Measurements from ENCODE around the gene FRAS1. TPM values are rescaled to one million over a fixed set of nuclear protein-coding genes. Genes with fewer than 3 reads are reported as not detected.

Gene FRAS1
- polyA plus RNA-seq, 2 of the 4 experiments (the other 2 are of a cell fraction) = 2.3 to 5.8 TPM

DNA sequence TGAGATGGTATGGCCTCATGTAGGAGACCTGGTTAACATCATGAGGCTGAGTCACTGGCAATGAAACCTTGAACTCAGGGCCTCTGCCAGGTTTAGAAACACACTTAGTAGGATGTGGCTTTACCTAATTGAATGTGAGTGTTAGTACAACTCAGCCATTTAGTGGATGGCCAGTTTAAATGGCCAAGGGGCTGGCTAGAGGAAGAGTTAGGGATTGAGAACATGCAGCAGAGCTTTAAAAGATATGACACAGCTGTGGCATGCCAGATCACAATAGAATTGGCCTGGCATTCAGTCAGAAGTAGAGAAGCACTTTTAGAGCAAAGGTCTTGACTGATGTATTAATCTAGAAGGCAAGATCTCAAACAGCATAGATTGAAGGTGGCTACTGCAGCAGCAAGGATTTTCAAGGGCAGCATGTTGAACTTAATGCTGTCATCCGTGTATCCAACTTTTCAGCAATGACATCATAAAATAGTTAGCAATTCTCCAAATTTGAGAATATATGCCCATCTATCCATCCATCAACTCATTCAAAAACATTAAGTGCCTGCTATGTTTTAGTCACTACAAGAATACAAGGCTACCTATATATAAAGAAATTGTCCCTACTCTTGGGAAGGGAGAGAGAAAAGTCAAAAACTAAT, 170.4 kb downstream of the FRAS1 start:
- ChIA-PET CTCF (no interaction called here), POLR2A (no interaction called here)
- no peaks in the 10 kb centered on the region for H3K4me1 ChIP-seq
- DNase-seq (ENCODE audit: low read depth in 1 of 2, low spot score in 1 of 2) (no peak), FAIRE-seq (no peak), ATAC-seq (no peak)
- no peaks in the 10 kb centered on the region for H3K9me3 ChIP-seq
- no peak overlapping the region for H3K4me3 ChIP-seq
- TF ChIP-seq, protein P1, sequence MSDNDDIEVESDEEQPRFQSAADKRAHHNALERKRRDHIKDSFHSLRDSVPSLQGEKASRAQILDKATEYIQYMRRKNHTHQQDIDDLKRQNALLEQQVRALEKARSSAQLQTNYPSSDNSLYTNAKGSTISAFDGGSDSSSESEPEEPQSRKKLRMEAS (IDR thresholded peaks at IDR 0.05) = no peak
- TF ChIP-seq KDM1A (IDR thresholded peaks at IDR 0.05; ENCODE audit: low read depth) (no peak), RNF2 (IDR thresholded peaks at IDR 0.05; ENCODE audit: borderline replicate concordance, low read depth) (no peak), HEYL (CRISPR knock-in tag; IDR thresholded peaks at IDR 0.05) (no peak), JUNB (IDR thresholded peaks at IDR 0.05) (no peak), CBX8 (IDR thresholded peaks at IDR 0.05) (no peak), GATA3 (IDR thresholded peaks at IDR 0.05; ENCODE audit: borderline replicate concordance) (no peak)
- TF ChIP-seq, protein P2, sequence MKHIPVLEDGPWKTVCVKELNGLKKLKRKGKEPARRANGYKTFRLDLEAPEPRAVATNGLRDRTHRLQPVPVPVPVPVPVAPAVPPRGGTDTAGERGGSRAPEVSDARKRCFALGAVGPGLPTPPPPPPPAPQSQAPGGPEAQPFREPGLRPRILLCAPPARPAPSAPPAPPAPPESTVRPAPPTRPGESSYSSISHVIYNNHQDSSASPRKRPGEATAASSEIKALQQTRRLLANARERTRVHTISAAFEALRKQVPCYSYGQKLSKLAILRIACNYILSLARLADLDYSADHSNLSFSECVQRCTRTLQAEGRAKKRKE (CRISPR knock-in tag; IDR thresholded peaks at IDR 0.05; ENCODE audit: low read depth) = no peak
- TF ChIP-seq, protein P3, sequence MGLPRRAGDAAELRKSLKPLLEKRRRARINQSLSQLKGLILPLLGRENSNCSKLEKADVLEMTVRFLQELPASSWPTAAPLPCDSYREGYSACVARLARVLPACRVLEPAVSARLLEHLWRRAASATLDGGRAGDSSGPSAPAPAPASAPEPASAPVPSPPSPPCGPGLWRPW (IDR thresholded peaks at IDR 0.05) = no peak
- H3K27ac ChIP-seq = no peak overlapping the region
- no peak overlapping the region for H3K4me2 ChIP-seq
- 95% methylated on average over 1 of the region's 1 CpG for WGBS (ENCODE audit: missing lambda C conversion rate)

DNA sequence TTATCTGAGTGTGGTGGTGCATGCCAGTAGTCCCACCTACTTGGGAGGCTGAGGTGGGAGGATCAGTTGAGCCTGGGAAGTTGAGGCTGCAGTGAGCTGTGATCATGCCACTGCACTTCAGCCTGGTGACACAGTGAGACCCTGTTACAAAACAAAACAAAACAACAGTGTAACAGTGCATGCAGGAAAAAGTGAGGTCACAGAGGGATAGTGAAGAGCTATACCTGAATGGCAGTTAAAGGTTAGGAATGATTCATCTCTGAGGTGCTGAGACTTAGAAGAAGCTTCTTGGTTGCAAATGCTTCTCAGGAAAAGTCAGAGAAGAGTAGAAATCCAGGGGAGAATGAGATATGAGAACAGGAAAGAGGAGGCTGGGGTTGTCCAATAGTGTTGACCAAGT, 178.7 kb downstream of the FRAS1 start:
- Histone ChIP-seq H3K4me2 (no peak overlapping the region), H3K9me3 (no peaks in the 10 kb centered on the region), H3K4me1 (no peaks in the 10 kb centered on the region), H3K27ac (no peak overlapping the region), H3K4me3 (no peak overlapping the region)
- TF ChIP-seq NFE2L2 (conservative IDR thresholded peaks at IDR 0.05; ENCODE audit: low read length) (no peak), ZC3H11A (IDR thresholded peaks at IDR 0.05) (no peak), RCOR1 (IDR thresholded peaks at IDR 0.05; ENCODE audit: low read depth, low read length) (no peak), TP53 (CRISPR knock-in tag; IDR thresholded peaks at IDR 0.05) (no peak), POLR2AphosphoS2 (conservative IDR thresholded peaks at IDR 0.05; ENCODE audit: low read length) (no peak), CBX8 (IDR thresholded peaks at IDR 0.05) (no peak), FOSB (CRISPR knock-in tag; IDR thresholded peaks at IDR 0.05) (no peak)
- ChIA-PET CTCF (no interaction called here), POLR2A (no interaction called here)
- DNase-seq (ENCODE audit: low read depth in 1 of 2, low spot score in 1 of 2) (no peak), FAIRE-seq (no peak), ATAC-seq (no peak)

DNA sequence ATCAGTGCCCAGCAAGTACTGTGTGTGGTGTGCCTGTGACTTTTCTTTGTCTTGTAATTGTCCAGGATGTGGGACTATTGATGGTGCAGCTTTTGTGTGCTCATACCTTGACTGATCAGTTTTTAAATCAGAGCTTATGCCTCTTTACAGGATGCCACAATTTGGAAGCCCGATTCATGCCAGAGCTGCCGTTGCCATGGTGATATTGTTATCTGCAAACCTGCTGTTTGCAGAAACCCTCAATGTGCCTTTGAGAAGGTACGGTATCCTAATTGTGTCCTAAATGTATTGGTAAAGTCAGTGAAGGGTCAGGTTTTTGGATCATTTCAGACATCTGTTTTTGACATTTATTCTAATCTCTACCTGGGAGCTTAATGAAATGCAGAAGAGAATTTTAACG, 180.2 kb downstream of the FRAS1 start:
- ChIA-PET POLR2A (no interaction called here), CTCF (no interaction called here)
- Histone ChIP-seq H3K27ac (no peak overlapping the region), H3K4me3 (no peak overlapping the region), H3K4me2 (no peak overlapping the region), H3K4me1 (no peaks in the 10 kb centered on the region), H3K9me3 (no peaks in the 10 kb centered on the region)
- no peak for FAIRE-seq
- no peak for ATAC-seq
- 68% methylated on average over 4 of the region's 4 CpGs for WGBS (ENCODE audit: missing lambda C conversion rate)
- DNase-seq (ENCODE audit: low read depth in 1 of 2, low spot score in 1 of 2) = no peak
- TF ChIP-seq, protein P2 (CRISPR knock-in tag; IDR thresholded peaks at IDR 0.05; ENCODE audit: low read depth) = no peak
- no peak for TF ChIP-seq NR3C1 (IDR thresholded peaks at IDR 0.05)
- no peak for TF ChIP-seq CHD2 (IDR thresholded peaks at IDR 0.05; ENCODE audit: low read length, partially characterized antibody)
- no peak for TF ChIP-seq KDM1A (IDR thresholded peaks at IDR 0.05; ENCODE audit: low read depth)
- TF ChIP-seq CHD4 (IDR thresholded peaks at IDR 0.05; ENCODE audit: borderline replicate concordance) = no peak
- TF ChIP-seq, protein P4, sequence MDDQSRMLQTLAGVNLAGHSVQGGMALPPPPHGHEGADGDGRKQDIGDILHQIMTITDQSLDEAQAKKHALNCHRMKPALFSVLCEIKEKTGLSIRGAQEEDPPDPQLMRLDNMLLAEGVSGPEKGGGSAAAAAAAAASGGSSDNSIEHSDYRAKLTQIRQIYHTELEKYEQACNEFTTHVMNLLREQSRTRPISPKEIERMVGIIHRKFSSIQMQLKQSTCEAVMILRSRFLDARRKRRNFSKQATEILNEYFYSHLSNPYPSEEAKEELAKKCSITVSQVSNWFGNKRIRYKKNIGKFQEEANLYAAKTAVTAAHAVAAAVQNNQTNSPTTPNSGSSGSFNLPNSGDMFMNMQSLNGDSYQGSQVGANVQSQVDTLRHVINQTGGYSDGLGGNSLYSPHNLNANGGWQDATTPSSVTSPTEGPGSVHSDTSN (IDR thresholded peaks at IDR 0.05) = no peak
- no peak for TF ChIP-seq ZNF302 (CRISPR knock-in tag; IDR thresholded peaks at IDR 0.05)
- TF ChIP-seq, protein P1 (IDR thresholded peaks at IDR 0.05) = no peak
- TF ChIP-seq, protein P5, sequence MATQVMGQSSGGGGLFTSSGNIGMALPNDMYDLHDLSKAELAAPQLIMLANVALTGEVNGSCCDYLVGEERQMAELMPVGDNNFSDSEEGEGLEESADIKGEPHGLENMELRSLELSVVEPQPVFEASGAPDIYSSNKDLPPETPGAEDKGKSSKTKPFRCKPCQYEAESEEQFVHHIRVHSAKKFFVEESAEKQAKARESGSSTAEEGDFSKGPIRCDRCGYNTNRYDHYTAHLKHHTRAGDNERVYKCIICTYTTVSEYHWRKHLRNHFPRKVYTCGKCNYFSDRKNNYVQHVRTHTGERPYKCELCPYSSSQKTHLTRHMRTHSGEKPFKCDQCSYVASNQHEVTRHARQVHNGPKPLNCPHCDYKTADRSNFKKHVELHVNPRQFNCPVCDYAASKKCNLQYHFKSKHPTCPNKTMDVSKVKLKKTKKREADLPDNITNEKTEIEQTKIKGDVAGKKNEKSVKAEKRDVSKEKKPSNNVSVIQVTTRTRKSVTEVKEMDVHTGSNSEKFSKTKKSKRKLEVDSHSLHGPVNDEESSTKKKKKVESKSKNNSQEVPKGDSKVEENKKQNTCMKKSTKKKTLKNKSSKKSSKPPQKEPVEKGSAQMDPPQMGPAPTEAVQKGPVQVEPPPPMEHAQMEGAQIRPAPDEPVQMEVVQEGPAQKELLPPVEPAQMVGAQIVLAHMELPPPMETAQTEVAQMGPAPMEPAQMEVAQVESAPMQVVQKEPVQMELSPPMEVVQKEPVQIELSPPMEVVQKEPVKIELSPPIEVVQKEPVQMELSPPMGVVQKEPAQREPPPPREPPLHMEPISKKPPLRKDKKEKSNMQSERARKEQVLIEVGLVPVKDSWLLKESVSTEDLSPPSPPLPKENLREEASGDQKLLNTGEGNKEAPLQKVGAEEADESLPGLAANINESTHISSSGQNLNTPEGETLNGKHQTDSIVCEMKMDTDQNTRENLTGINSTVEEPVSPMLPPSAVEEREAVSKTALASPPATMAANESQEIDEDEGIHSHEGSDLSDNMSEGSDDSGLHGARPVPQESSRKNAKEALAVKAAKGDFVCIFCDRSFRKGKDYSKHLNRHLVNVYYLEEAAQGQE (IDR thresholded peaks at IDR 0.05) = no peak
- TF ChIP-seq RAD21 (conservative IDR thresholded peaks at IDR 0.05 in 1 of 2, IDR thresholded peaks at IDR 0.05 in 1 of 2) = no peak
- TF ChIP-seq POLR2AphosphoS2 (conservative IDR thresholded peaks at IDR 0.05; ENCODE audit: low read length) = no peak
- TF ChIP-seq HEYL (CRISPR knock-in tag; IDR thresholded peaks at IDR 0.05) = no peak
- no peak for TF ChIP-seq HDAC2 (IDR thresholded peaks at IDR 0.05)
- TF ChIP-seq, protein P6, sequence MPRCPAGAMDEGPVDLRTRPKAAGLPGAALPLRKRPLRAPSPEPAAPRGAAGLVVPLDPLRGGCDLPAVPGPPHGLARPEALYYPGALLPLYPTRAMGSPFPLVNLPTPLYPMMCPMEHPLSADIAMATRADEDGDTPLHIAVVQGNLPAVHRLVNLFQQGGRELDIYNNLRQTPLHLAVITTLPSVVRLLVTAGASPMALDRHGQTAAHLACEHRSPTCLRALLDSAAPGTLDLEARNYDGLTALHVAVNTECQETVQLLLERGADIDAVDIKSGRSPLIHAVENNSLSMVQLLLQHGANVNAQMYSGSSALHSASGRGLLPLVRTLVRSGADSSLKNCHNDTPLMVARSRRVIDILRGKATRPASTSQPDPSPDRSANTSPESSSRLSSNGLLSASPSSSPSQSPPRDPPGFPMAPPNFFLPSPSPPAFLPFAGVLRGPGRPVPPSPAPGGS (IDR thresholded peaks at IDR 0.05) = no peak
- TF ChIP-seq JUNB (IDR thresholded peaks at IDR 0.05) = no peak
